OCI-LY1 (cell line): ENCODE data around the gene SMPD3.

Experiments
- CTCF ChIP-seq: fragments of 200-600 bp; sonication (generic), shearing (Covaris generic); IDR thresholded peaks from 2 replicates; pipeline ENCODE4 v1.5.1; 2017; ENCODE audit warnings: mild to moderate bottlenecking, antibody characterized with exemption, low read length, moderate library complexity, mixed read lengths
- EZH2 ChIP-seq: fragments of 200-600 bp; sonication (generic), shearing (Covaris generic); IDR thresholded peaks from 2 replicates; pipeline ENCODE4 v1.8.0; 2017; ENCODE audit warnings: borderline replicate concordance, mixed run types, mild to moderate bottlenecking, antibody characterized with exemption, low read length, moderate library complexity, mixed read lengths

DNA sequence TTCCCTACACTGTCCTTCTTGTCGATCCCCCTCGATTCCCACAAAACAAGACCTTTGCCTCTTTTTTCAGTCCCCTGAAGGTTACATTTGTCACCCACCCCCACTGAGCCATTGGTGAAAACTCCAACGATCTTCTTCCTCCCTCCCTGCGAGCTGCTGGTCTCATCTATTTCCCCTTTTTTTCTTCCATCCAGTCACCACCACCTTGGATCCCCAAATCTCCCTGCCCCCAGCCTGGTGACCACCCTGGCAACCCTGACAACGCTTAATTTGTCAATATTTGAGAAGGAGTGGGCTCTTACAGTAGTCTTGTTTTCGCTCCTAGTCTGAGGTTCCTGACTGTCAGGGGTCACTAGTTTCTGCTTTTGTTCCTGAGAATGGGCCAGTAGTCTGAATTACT lies 62.9 kb downstream of the SMPD3 start:
- TF ChIP-seq EZH2 (no peak), CTCF (no peak)
